Measurements from ENCODE around the gene EBF3. TPM values are rescaled to one million over a fixed set of nuclear protein-coding genes. Genes with fewer than 3 reads are reported as not detected.

Gene EBF3
- total RNA-seq, 2 donors from 2014 or later = 0.12 to 0.80 TPM

GRCh38 chr10:129811208-129811607 is 152.9 kb downstream of the EBF3 start:
- no peak for DNase-seq

DNA sequence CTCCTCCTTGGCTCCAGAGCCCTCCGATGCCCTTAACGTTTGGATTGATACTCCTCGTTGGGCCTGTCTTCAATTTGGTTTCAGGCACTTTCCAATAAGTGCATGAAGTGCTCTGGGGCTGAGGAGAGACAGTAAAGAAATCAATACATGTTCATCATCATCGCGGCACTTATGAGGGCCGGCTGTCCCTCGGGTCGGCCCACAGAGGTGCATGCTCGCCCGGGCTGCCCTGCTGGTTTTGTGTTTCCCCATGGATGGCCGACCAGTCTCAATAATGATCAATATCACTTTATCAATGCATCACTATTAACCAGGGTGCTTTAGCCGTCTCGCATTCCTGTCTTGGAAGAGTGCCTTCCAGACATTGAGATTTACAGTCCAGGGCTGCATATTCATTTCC is 154.2 kb downstream of the EBF3 start:
- H3K4me1 ChIP-seq = no peaks in the 10 kb centered on the region
- no peaks in the 10 kb centered on the region for H3K36me3 ChIP-seq
- no peak overlapping the region for H3K4me3 ChIP-seq
- no peak for DNase-seq
- intact Hi-C loops (cut with DNase I) = no loop called here
- H3K27ac ChIP-seq = no peak overlapping the region
- no peak overlapping the region for H3K9ac ChIP-seq (ENCODE audit: low read depth in 2 of 2, low read length in 2 of 2)
- TF ChIP-seq, protein P1, sequence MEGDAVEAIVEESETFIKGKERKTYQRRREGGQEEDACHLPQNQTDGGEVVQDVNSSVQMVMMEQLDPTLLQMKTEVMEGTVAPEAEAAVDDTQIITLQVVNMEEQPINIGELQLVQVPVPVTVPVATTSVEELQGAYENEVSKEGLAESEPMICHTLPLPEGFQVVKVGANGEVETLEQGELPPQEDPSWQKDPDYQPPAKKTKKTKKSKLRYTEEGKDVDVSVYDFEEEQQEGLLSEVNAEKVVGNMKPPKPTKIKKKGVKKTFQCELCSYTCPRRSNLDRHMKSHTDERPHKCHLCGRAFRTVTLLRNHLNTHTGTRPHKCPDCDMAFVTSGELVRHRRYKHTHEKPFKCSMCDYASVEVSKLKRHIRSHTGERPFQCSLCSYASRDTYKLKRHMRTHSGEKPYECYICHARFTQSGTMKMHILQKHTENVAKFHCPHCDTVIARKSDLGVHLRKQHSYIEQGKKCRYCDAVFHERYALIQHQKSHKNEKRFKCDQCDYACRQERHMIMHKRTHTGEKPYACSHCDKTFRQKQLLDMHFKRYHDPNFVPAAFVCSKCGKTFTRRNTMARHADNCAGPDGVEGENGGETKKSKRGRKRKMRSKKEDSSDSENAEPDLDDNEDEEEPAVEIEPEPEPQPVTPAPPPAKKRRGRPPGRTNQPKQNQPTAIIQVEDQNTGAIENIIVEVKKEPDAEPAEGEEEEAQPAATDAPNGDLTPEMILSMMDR (IDR thresholded peaks at IDR 0.05) = no peak
- H3K27me3 ChIP-seq = no peaks in the 10 kb centered on the region
- H3K9me3 ChIP-seq = no peaks in the 10 kb centered on the region

More at GRCh38 chr10:129811208-129811607, 152.9 kb downstream of the EBF3 start:
- Histone ChIP-seq H3K27ac (no peak overlapping the region), H3K4me3 (no peak overlapping the region), H3K36me3 (no peaks in the 10 kb centered on the region), H3K4me1 (no peaks in the 10 kb centered on the region), H3K9ac (ENCODE audit: low read depth in 2 of 2, low read length in 2 of 2) (no peak overlapping the region), H3K9me3 (no peaks in the 10 kb centered on the region), H3K27me3 (no peaks in the 10 kb centered on the region)
- intact Hi-C loops (cut with DNase I) = no loop called here
- TF ChIP-seq, protein P1 (IDR thresholded peaks at IDR 0.05) = no peak

- Histone ChIP-seq H3K4me1 (no peaks in the 10 kb centered on the region), H3K9ac (ENCODE audit: low read depth in 2 of 2, low read length in 2 of 2) (no peak overlapping the region)
- intact Hi-C loops (cut with DNase I) = no loop called here
Observed at GRCh38 chr10:129809431-129809830, 154.6 kb downstream of the EBF3 start.

DNA sequence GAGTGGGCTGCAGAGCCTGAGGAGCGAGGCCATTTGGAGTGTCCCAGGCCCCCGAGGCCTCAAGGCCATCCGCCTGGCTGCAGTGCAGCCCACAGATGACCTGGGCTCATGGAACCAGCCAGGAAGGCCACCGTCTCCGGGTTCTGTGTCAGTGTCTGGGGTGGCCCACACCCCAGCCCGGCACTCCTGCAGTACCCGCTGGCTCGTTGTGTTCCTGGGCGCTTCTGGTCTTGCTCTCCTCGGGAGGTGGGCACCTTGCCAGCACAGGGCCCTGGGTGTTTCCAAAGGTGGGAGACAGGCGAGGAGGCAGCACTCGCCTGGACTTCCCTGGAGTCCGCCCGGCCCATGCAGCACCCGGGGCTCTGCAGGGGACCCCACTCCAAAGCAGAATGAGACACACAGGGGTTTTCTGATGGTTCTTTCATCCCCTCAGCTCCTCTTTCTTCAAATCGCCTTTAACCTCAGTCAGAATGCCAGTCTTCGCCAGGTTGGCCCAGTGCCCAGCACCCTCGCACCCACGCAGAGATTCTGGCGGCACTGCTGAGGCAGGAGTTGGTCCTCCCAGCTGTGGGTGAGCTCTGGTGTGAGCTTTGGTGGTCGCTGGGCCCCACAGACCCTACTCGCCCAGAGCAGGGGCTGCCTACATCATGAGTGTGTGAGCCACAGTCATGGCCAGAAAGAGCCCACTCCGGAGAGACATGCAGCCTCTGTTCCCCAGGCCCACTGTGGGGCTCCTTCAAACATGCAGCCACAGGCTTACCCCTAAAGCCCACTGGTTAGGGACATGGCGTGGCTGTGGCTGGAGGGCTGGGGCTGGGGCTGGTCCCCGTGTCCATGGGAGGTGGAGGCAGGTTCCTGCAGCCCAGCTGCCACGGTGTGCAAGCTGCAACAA is 155.7 kb downstream of the EBF3 start:
- H3K27ac ChIP-seq = no peak overlapping the region
- no peaks in the 10 kb centered on the region for H3K36me3 ChIP-seq
- TF ChIP-seq, protein P1 (IDR thresholded peaks at IDR 0.05) = no peak
- no peak for DNase-seq
- no peaks in the 10 kb centered on the region for H3K4me1 ChIP-seq
- no peaks in the 10 kb centered on the region for H3K9me3 ChIP-seq
- no peaks in the 10 kb centered on the region for H3K27me3 ChIP-seq
- intact Hi-C loops (cut with DNase I) = no loop called here
- no peak overlapping the region for H3K9ac ChIP-seq (ENCODE audit: low read depth in 2 of 2, low read length in 2 of 2)
- H3K4me3 ChIP-seq = no peak overlapping the region

More at GRCh38 chr10:129809431-129809830, 154.6 kb downstream of the EBF3 start:
- Histone ChIP-seq H3K27ac (no peak overlapping the region), H3K4me3 (no peak overlapping the region), H3K27me3 (no peaks in the 10 kb centered on the region), H3K36me3 (no peaks in the 10 kb centered on the region), H3K9me3 (no peaks in the 10 kb centered on the region)
- no peak for DNase-seq
- TF ChIP-seq, protein P1 (IDR thresholded peaks at IDR 0.05) = no peak

- Histone ChIP-seq H3K4me1 (no peaks in the 10 kb centered on the region), H3K27ac (no peak overlapping the region), H3K4me3 (no peak overlapping the region), H3K9me3 (no peaks in the 10 kb centered on the region), H3K9ac (ENCODE audit: low read depth in 2 of 2, low read length in 2 of 2) (no peak overlapping the region), H3K36me3 (no peaks in the 10 kb centered on the region), H3K27me3 (no peaks in the 10 kb centered on the region)
- TF ChIP-seq, protein P1 (IDR thresholded peaks at IDR 0.05) = no peak
- intact Hi-C loops (cut with DNase I) = no loop called here
- DNase-seq = no peak
Observed at GRCh38 chr10:129807211-129807610, 156.9 kb downstream of the EBF3 start.

All from colonic mucosa (tissue), 4 donors.